ENCODE data around the gene RFTN1. TPM values are rescaled to one million over a fixed set of nuclear protein-coding genes. Genes with fewer than 3 reads are reported as not detected.
A peak's percentile ranks its signal among the peaks of the same experiment; 100 is the strongest.

RFTN1 gene
- total and polyA plus RNA-seq, 10 of the 15 experiments (the other 5 are each of a cell fraction or from before 2014, with no cell fraction given), result 20.6 to 213 (median 147) TPM

DNA sequence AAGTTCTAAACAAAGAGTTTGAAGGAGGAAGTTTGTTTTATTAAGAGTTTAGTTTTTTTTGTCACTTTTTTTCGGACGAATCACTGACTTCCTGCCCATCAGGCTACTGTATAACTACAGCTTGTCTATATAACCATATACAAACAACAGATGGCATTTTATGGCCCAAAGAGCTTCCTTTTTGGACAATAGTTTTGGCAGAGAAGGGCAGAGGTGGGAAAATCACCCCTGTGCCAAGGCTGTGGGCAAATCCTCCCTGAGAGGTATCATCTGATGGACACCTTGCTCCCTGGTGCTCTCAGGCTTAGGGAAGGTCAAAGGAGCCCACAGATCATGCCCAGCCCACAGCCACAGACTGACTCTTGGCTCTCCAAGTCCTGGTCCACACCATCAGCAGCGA, 135.1 kb downstream of the RFTN1 start (continued):
- TF ChIP-seq CHD2 (IDR thresholded peaks at IDR 0.05; ENCODE audit: borderline replicate concordance, low read depth, low read length) (no peak), RCOR1 (conservative IDR thresholded peaks at IDR 0.05; ENCODE audit: low read depth, low read length) (0 out of 2 replicates have a peak, but pooled peaks have one; percentile 13), NRF1 (conservative IDR thresholded peaks at IDR 0.05; ENCODE audit: low read depth, low read length) (no peak), HDAC6 (IDR thresholded peaks at IDR 0.05; ENCODE audit: unreplicated experiment) (no peak), SIX5 (IDR thresholded peaks at IDR 0.05; ENCODE audit: low read depth, low read length, severe bottlenecking) (no peak), CHD4 (IDR thresholded peaks at IDR 0.05) (no peak), CREB1 (IDR thresholded peaks at IDR 0.05; ENCODE audit: low read depth) (no peak), IKZF1 (conservative IDR thresholded peaks at IDR 0.05) (0 out of 2 replicates have a peak, but pooled peaks have one; percentile 42), ZNF217 (IDR thresholded peaks at IDR 0.05) (peak; percentile 60), MYB (IDR thresholded peaks at IDR 0.05; ENCODE audit: borderline replicate concordance, low read depth, low read length) (no peak), ATF2 (IDR thresholded peaks at IDR 0.05; ENCODE audit: low read length) (no peak), ZSCAN29 (IDR thresholded peaks at IDR 0.05) (no peak), CBX5 (IDR thresholded peaks at IDR 0.05; ENCODE audit: low read depth) (no peak), TBL1XR1 (IDR thresholded peaks at IDR 0.05; ENCODE audit: low read depth, low read length) (no peak), JUND (IDR thresholded peaks at IDR 0.05; ENCODE audit: low read depth, low read length) (no peak), NFIC (IDR thresholded peaks at IDR 0.05; ENCODE audit: low read depth, low read length) (no peak), TCF3 (IDR thresholded peaks at IDR 0.05; ENCODE audit: borderline replicate concordance, insufficient read depth, low read depth, low read length) (no peak), NFYB (IDR thresholded peaks at IDR 0.05; ENCODE audit: insufficient read depth, low read depth, low read length) (no peak), RBBP5 (conservative IDR thresholded peaks at IDR 0.05) (no peak; the same call in 1 of the 2 replicates), ZNF274 (IDR thresholded peaks at IDR 0.05; ENCODE audit: insufficient read depth, insufficient read length) (no peak), SKIL (IDR thresholded peaks at IDR 0.05; ENCODE audit: low read depth, poor library complexity, severe bottlenecking) (no peak), POU2F2 (IDR thresholded peaks at IDR 0.05; ENCODE audit: borderline replicate concordance, low read depth, low read length) (no peak), POLR2A (IDR thresholded peaks at IDR 0.05; ENCODE audit: low read depth, low read length) (no peak), IRF4 (IDR thresholded peaks at IDR 0.05; ENCODE audit: low read depth, low read length) (0 out of 2 replicates have a peak, but pooled peaks have one; percentile 30)
- TF ChIP-seq, protein P1, sequence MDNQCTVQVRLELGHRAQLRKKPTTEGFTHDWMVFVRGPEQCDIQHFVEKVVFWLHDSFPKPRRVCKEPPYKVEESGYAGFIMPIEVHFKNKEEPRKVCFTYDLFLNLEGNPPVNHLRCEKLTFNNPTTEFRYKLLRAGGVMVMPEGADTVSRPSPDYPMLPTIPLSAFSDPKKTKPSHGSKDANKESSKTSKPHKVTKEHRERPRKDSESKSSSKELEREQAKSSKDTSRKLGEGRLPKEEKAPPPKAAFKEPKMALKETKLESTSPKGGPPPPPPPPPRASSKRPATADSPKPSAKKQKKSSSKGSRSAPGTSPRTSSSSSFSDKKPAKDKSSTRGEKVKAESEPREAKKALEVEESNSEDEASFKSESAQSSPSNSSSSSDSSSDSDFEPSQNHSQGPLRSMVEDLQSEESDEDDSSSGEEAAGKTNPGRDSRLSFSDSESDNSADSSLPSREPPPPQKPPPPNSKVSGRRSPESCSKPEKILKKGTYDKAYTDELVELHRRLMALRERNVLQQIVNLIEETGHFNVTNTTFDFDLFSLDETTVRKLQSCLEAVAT (IDR thresholded peaks at IDR 0.05), result peak; percentile 17; the same call in 1 of the 2 replicates
